ELF-1 (cell line): ENCODE results near the gene SCGB3A2.
"Not testable (repeated sequence)": the region's sequence is repeated elsewhere in the genome, so short reads cannot be mapped to it uniquely, and the experiment has no call there.

Experiments
- DNase-seq: peaks from one replicate; pipeline ENCODE4 v3.0.0-alpha.2; 2016; ENCODE audit warnings: low read depth, low spot score

The SCGB3A2 gene

DNA sequence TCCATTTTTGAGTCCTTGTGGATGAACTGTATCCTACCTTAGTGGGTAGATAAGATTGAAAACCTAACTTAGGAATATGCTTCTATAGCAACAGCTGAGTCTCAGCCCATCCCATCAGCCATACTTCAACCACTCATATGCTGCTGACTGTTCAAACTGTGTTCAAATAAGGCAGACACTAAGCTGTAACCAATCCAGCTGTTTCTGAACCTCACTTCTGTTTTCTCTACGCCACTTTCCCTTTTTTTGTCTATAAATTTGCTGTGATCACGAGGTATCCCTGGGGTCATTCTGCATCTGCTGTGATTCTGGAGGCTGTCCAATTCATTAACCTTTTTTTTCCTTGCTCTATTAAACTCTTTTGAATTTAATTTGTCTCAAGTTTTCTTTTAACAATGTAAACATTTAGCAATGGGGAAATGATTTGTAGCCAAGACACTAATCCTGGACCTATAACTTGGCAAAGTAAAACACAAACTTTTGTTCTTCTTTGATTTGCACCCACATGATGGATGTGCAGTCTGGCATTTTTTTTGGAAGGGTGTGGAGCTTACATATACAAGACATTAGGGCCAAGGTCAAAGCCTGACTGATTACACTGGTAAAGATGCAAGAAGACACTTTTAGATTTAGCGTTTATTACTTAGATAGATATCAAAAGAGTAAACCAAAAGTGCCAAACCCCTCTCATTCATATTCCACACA, 14.9 kb upstream of the SCGB3A2 start:
- no peak for DNase-seq

DNA sequence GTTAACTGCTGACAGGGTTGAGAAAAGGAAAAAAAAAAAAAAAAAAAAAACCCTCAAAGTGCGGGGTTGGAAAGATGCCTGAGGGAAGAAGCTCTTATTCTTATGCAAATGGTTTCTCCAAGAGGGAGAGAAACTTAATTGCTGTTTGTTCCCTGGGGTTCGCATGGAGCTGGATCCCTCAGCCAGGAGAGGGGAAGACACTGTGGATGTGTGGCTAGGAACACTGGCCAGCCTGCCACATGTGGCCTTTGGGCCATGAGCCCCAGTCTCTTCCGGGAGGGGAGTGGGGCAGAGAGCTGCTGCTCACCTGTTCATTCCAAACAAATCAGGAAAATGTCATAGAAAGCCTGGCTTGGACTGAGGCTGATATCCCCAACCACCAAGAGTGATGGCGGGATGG, 9.4 kb upstream of the SCGB3A2 start:
- peak; percentile 94 for DNase-seq

DNA sequence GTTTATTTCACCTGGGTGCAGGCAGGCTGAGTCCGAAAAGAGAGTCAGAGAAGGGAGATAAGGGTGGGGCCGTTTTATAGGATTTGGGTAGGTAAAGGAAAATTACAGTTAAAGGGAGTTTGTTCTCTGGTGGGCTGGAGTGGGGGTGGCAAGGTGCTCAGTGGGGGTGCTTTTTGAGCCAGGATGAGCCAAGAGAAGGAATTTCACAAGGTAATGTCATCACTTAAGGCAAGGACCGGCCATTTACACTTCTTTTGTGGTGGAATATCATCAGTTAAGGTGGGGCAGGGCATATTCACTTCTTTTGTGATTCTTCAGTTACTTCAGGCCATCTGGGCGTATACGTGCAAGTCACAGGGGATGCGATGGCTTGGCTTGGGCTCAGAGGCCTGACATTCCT, 8.6 kb upstream of the SCGB3A2 start:
- DNase-seq: not testable (repeated sequence)

DNA sequence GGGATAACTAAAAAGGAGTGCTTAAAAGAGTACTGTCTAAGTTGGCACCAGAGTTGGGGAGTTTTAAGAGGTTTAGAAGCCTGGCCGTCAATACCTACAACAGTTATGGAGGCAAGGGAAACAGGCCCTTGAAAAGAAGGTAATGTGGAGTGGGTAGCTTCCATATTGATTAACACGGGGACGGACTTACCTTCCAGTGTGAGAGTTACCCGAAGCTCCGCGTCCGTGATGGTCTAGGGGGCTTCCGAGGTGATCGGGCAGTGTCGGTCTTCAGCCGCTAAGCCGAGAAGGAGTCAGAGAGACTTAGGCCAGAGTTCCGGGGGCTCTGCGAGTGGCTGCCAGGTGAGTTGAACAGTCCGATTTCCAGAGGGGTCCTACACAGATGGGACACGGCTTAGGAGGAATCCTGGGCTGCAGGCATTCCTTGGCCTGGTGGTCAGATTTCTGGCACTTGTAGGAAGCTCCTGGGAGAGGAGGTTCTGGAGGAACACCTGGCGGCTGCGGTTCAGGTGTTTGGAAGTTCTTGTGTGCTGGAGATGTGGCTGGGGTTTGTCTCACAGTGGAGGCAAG, 6.4 kb upstream of the SCGB3A2 start:
- not testable (repeated sequence) for DNase-seq

DNA sequence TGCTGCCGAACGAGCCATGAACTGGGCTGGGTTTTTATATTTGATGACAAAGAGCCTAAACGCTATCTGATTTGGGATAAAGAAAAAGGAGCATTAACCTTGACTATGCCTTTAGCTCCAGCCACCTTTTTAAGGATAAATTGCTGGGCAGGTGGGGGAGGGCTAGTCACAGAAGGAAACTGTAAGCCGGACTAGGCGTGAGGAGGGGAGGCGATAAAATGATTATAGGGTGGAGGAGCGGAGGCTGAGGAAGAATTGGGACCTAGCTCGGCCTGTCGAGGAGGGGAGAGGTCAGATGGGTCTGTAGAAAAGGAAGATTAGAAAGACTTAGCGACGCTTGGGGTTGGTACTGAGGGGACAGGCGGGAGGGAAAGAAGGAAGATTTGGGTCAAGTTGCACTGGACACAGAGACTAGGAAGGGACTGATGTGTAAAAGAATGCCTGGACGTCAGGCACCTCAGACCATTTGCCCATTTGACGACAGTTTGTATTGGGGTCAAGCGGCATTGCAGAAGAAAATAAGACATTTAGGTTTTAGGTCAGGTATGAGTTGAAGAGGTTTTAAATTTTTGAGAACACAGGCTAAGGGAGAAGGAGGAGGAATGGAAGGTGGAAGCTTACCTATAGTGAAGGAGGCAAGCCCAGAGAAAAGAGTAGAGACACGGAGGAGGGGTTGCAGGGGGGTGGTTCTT, 5.6 kb upstream of the SCGB3A2 start:
- DNase-seq: not testable (repeated sequence)

DNA sequence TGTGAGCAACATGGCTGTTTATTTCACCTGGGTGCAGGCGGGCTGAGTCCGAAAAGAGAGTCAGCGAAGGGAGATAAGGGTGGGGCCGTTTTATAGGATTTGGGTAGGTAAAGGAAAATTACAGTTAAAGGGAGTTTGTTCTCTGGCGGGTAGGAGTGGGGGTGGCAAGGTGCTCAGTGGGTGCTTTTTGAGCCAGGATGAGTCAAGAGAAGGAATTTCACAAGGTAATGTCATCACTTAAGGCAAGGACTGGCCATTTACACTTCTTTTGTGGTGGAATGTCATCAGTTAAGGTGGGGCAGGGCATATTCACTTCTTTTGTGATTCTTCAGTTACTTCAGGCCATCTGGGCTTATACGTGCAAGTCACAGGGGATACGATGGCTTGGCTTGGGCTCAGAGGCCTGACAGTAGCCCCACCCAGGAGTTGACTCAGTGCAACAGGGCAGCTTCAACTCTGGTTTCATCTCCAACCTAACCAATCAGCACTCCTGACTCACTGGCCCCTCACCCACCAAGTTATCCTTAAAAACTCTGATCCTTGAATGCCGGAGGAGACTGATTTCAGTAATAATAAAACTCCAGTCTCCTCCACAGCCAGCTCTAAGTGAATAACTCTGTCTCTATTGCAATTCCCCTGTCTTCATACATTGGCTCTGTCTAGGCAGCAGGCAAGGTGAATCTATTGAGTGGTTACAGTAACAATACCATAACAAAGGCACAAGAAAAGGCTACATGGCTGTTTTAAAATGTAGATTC, 4.2 kb upstream of the SCGB3A2 start:
- DNase-seq: peak; percentile 91

DNA sequence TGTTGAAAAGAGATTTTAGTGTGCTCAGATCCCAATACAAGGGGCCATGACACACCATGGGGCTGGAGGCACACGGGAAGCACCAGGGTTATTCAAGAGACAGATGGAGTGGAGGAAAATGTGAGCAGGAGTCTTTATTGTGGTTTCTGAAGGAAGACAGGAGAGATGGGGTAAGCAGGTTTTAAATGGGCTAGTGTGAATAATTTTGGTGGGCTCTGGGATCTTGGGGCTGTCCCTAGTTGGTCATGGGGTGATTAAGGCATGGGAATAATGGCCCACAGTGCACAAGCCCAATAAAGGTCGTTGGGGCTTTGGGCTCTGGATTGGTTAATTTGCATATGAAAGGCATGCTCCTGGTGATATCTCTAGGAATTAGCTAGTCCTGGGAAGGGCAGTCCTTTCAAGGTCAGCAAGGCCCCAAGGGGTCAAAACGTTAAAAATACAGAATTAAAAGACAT, 3.6 kb upstream of the SCGB3A2 start:
- DNase-seq: peak; percentile 88

DNA sequence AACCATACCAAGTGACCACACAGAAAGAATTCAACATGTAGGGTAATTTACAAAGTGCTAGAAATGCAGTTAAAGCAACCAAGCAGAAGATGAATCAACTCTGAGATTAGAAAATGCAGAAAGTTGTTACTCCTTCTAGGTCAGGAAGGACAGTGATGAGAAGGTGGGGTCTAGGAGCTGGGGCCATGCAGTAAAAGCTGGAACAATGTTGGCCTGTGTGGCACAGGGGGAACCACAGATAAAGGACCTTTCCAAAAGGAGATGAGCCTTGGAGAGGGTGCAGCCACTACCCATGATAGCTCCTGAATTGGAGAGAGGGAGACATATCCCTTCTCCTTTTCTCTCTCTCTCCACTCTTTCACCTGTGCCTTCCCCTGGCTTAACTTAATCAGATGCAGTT, 2.4 kb upstream of the SCGB3A2 start:
- no peak for DNase-seq

DNA sequence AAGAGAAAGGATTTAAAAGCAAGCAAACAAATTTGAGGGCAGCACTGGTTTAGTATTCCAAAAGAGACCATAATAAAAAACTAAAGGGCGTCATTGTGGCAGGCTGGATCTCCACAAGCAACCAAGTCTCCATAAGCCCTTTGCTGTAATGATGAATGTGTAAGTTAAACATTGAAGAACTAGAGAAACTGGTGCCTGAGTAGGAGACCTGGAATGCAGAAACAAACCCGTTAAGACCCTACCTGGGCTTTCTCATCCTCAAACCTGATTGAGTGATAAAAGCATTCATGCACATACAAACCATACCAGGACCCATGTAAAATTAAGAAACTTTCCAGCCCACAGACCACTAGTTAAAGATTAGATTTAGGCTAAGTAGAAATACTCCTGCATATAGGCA, 1.9 kb upstream of the SCGB3A2 start:
- no peak for DNase-seq

DNA sequence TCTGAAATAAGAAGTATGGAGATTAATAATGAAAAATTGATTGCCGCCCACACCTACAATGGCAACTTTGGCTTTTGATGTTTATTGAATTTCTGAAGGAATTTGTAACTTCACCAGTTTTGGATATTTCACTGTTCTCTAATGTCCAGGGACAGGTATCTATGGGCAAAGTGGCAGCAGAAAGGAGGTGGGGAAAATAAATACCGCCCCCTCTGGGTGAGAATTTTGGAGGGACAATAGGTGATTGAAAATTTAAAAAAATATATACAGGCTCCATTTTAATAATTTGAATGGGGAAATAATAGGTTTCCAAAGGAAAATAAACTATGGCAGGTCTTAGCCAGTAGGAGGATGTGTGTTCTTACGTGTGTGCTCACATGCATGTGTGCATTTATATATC, 1.3 kb downstream of the SCGB3A2 start:
- no peak for DNase-seq

DNA sequence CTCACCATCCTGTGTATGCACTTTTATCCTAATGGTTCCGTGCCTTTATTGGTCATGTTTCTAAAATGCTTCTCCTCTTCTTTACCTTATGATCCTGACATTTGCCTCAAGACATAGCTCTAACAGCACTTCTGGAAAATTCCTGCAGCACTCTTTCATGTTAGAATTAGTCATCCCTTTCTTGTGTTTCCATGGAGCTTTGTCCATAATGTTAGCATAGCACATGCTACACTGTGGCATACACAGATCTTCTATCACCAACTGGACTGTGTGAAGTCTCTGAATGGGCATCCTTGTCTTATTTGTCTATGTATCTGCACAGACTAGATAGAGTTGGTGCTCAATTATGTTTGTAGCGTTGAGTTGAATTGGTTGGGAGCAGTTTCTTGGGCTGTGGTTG, 2.0 kb downstream of the SCGB3A2 start:
- DNase-seq: no peak

DNA sequence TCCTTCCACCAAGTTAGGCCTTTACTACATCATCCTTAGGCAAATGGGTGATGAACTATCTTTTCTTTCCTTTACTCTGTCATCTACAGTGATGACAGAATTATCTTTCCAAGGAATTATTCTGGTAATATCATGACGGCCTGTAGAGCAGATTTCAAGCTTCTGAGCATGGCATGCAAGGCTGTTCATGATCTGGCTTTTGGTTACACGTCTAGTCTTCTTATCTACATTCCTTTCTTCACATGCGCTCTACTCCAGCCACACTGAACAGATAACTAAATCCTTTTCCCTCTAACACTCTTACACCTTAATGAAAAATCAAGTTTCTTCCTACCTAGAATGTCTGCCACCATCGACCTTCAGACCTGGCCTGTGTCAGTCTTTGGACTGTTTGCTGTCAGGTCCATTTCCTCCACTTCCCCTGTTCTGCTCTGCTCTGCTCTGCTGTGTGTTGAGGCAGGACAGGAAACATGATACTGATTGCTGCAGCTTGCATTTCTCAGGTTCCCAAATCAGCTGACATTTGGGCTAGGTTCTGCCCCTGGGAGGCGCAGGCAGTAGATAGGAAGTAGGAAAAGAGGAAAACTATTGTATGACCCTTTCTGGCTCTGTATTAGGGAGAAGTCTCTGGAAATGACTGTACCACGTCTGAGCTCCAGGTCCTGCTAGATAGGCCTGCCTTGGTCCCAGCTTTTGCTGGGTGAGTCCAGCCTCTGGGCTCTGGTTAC, 4.2 kb downstream of the SCGB3A2 start:
- peak; percentile 69 for DNase-seq

DNA sequence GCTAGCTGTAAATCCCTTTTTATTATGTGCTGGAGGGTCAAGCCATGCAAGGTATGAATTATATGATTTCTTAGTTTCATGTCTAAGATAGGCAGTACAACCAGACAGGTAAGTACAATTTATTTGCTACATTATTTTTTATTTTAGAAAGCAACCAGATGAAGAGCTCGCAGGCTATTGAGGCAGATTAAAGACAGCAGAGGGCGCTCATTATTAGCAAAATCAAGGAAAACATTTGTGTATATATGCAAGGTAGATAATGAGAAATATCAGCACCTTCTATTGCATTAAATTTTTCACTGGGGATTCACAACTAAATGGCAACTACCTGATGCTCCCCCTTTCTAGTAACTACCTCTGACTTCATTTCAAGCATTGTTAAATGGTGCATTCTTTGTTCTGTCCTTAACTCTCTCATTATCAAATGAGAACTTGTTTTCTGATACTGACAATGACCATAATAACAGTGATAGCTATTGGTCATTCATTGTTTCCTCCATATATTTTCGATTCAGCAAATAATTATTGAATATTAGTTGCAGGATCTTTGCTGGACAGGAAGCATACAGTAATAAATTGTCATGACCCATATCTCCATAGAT, 8.6 kb downstream of the SCGB3A2 start:
- DNase-seq: no peak

DNA sequence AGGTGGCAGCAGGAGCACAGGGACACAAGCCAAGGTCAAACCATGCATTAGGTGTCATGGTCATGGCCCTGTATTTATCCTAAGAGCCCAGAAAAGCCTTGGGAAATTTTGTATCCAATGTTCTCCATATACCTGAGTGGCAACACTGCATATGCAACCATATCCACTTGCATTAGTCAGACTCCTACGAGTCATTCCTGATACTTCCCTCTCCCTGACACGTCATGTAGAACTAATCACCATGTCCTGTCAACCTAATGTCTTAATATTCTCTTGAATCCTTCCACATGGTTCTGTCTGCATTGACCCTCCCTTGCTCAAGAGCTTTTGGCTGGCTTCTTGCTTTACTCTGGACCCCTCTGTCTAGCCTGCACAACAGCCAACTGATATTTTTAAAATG, 9.4 kb downstream of the SCGB3A2 start:
- DNase-seq: no peak

DNA sequence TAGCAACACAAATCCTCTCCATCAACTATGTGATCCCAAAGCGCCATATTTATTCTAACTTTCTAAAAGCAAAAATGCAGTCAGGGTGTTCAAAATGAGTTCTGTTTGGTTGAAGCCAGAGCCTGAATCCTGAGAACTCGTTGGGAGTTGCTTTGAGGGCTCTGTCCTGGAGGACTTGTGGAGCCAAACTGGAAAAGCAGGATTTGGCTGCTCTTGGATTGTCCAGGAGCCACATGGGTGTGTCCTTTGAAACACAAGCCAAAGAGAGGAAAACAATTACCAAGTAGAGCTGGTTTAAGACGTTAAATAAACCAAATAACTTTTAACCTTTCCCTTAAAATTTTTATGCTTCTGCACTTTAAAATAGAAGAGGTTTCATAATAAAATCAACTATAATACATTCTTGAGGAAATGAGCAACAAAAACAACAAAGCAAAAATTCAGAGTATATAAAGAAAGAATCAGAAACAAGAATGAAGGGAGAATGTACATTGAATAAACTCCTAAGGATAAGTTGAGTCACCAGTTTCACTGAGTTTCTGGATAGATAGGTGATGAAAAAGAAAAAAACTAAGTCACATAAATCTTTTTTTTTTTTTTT, 14.3 kb downstream of the SCGB3A2 start:
- DNase-seq: peak; percentile 85

DNA sequence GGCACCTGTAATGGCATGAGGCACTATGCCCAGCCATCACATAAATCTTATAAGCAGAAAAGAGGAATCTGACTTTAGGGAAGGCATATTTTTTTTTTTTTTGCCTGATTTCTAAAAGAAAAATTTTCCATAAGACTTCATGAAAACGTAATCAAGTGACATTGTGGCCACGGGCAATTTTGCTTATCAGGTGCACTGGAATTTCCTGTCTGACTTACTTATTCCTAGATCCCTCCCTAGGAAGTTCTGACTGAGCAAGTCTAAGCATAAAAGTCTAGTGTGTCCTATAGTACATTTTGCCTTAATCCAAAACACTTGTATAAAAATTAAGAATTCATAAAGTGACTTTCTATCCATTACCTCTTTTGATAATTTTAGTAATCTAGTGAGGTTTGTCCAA, 15.3 kb downstream of the SCGB3A2 start:
- no peak for DNase-seq

DNA sequence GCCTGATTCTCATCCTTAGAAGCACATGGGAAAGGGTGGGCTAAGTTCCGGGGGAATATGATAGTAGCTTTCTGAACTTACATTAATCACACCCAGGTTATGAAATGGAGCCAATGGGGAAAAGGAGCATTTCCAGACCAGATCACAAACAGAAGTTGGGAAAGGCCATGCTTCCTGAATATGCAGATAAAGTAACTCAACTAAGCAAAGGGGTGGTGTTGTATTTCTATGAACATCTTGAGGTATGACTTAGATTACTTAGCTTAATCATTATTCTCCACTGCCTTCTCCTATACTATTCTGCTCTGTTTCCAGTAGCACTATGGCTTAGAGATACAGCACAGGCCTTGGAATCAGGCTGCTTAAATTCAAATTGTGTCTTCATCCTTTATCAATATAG, 17.4 kb downstream of the SCGB3A2 start:
- DNase-seq: no peak

DNA sequence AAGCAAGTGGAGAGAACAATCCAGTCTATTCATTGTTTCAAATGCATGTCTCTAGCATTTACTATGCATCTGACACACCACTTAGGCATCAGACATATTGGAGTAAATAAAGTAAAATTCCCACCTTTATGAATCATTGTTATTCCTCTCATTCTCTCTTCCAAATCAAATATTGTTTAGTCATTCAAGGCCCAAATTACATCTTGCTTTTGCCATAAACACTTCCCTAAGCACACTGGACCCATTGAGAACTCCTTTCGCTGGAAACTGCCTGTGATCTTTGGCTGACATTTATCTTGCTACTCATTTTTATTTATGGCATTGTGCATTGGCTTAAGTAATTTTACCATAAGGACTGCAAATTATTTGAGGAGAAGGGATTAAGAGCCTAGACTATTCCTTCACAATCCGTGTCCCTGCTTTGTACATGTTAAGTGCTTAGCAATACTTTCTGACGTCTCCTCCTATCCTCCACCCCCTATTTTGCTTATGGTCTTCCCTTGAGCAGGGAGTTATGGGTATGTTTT, 20.4 kb downstream of the SCGB3A2 start:
- DNase-seq: no peak

DNA sequence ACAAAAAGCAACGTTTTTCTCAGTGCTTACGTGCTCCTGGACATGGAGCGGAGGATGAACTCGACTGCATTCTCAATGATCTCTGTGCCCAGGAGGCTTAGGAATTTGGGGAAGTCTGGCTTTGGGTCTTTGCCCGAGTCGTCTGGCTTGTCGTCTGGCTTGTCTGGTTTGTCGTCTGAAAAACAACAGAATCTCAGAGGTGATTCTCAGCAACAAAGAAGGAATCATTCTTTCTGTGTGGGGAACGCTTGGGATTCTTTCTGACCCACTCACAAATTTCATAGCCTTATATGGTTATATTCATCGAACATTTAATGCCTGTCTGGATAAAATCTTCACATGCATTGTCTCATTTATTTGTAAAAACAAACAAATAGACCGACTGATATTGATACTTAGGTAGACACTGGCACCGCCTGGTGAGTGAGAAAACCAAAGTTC, 23.1 kb downstream of the SCGB3A2 start:
- peak; percentile 74 for DNase-seq

DNA sequence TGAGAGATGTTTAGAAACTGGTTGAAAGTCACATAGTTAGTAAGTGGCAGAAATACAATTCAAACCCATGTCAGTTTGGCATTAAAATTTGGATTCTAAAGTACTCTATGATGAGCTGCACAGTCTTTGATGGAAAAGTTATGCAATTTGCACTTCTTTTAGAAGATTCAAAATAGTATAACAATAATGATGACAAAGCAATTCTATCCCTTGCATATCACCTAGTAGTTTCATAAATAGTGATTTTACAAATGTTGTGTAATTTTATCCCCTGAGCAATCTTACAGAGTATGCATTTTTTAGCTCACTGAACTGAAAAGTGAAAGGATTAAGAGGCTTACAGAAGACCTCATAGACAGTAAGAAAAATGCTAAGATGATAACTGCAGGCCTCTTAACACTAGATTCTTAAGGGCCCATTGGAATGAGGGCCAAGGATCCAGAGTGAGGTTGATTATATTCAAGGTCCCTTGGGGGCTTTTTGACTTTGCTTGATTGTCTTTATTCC, 24.2 kb downstream of the SCGB3A2 start:
- no peak for DNase-seq
